GM18909 (cell line): ENCODE results near the gene PLEKHH2.

Experiments
- ATAC-seq: cut with Tn5 transposase; IDR thresholded peaks from one replicate; pipeline ENCODE4 v1.9.1; 2021; ENCODE audit warnings: mild to moderate bottlenecking; ENCODE audit not compliant: unreplicated experiment, poor library complexity

PLEKHH2 gene

GRCh38 chr2:43800894-43801293, 163.8 kb downstream of the PLEKHH2 start:
- no peak for ATAC-seq

DNA sequence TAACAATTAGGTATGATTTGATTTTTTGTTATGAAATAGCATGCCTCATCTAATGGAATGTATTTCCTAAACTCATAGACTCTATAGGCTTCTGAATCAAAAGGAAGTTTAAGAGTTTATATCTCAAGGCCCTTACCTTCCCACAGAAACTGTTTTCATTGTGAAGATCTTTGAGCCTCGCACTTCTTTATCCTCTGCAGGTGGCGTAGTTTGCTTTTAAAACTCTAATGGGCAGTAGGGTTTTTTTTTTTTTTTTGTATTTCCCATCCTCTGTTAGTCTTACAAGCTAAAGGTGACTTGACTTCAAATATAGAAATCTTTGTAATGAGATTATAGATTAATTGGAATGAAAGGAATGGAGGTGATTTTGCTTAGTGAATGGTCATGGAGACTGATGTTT, 165.1 kb downstream of the PLEKHH2 start:
- ATAC-seq, result no peak

GRCh38 chr2:43803113-43803512, 166.1 kb downstream of the PLEKHH2 start:
- ATAC-seq, result no peak

DNA sequence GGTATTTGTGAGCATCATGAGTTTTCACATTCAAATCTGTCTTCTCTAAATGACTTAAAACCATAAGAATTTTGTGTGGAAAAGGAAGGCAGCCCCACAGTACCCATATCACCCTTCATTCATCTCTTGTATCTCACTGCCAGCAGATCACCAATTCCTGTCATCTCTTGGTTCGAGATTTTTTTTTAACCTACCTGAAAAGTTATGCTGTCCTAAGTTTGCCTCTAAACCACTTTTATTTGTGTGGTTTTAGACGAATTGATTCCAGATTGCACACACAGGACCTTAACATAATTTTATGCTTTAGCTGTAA, 169.6 kb downstream of the PLEKHH2 start:
- ATAC-seq, result no peak

DNA sequence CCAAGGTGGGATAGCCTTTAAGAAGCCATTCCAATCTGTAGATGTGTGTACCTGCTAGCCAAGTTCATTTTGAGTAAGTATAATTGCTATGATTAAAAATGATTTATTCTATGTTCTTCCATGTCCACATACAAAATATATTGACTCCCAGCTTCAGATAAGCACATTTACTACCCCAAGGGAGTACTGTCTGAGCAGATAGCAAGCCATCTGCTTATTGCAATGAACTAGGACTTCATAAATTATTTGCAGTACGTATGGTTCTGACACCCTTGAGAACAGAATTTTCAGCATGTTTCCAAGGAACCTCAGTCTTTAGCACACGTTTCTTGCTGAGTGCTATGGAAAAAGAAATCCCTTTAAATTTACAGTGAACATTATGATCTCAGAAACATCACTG, 173.4 kb downstream of the PLEKHH2 start:
- no peak for ATAC-seq

- no peak for ATAC-seq
These were observed 173.8 kb downstream of the PLEKHH2 start for GRCh38 chr2:43810888-43811287.

DNA sequence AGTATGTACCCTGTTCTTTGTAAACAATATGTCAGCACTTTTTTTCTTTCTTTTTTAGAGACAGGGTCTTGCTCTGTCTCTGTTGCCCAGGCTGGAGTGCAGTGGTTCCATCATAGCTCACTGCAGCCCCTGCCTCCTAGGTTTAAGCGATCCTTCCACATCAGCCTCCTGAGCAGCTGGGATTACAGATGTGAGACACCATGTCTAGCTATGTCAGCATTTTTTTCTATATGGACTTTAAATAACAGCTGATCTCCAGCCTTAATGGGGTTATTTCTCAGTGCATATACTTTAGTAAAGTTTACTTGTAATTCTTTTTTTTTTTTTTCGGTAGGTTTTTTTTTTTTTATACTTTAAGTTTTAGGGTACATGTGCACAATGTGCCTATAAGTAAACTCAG, 174.9 kb downstream of the PLEKHH2 start:
- no peak for ATAC-seq

GRCh38 chr2:43812947-43813346, 175.9 kb downstream of the PLEKHH2 start:
- no peak for ATAC-seq

- no peak for ATAC-seq
These were observed 177.7 kb downstream of the PLEKHH2 start for GRCh38 chr2:43814711-43815110.
